ENCODE measurements around the gene CENPV.

CENPV gene

DNA sequence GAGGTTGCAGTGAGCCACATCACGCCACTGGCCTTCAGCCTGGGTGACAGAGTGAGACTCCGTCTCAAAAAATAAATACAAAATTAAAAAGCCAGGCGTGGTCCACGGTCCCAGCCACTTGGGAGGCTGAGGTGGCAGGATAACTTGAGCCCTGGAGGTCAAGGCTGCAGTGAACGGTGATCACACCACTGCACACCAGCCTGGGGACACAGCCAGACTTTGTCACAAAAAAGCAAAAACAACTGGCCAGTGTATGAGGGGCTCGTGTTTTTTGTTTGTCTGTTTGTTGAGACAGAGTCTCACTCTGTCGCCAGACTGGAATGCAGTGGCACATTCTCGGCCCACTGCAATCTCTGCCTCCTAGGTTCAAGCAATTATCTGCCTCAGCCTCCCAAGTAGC, 26.4 kb upstream of the CENPV start:
- Histone ChIP-seq H2AFZ (ENCODE audit: low read depth, low read length, severe bottlenecking) (no peak overlapping the region), H3F3A (ENCODE audit: insufficient read depth) (peaks cover 17% of the 10 kb centered on the region), H3K36me3 (ENCODE audit: low read length) (no peaks in the 10 kb centered on the region), H3K9me3 (ENCODE audit: insufficient read depth, low read length) (no peaks in the 10 kb centered on the region), H4K20me1 (ENCODE audit: low read depth, low read length) (no peaks in the 10 kb centered on the region), H3K9me2 (replicated peaks; ENCODE audit: insufficient read depth, low read length) (no peaks in the 10 kb centered on the region), H3K27ac (ENCODE audit: low read depth, low read length) (no peak overlapping the region), H3K79me2 (ENCODE audit: insufficient read depth, low read length) (peaks cover 9% of the 10 kb centered on the region), H3K9ac (ENCODE audit: low read length) (no peak overlapping the region), H3K4me2 (ENCODE audit: low read depth, low read length, poor library complexity, severe bottlenecking) (no peak overlapping the region), H3K4me3 (ENCODE audit: insufficient read depth, low read length, poor library complexity, severe bottlenecking) (no peak overlapping the region), H3K27me3 (ENCODE audit: low read length) (no peaks in the 10 kb centered on the region)
- no peak for TF ChIP-seq EZH2phosphoT487 (conservative IDR thresholded peaks at IDR 0.05; ENCODE audit: low read length)
- TF ChIP-seq, protein P1, sequence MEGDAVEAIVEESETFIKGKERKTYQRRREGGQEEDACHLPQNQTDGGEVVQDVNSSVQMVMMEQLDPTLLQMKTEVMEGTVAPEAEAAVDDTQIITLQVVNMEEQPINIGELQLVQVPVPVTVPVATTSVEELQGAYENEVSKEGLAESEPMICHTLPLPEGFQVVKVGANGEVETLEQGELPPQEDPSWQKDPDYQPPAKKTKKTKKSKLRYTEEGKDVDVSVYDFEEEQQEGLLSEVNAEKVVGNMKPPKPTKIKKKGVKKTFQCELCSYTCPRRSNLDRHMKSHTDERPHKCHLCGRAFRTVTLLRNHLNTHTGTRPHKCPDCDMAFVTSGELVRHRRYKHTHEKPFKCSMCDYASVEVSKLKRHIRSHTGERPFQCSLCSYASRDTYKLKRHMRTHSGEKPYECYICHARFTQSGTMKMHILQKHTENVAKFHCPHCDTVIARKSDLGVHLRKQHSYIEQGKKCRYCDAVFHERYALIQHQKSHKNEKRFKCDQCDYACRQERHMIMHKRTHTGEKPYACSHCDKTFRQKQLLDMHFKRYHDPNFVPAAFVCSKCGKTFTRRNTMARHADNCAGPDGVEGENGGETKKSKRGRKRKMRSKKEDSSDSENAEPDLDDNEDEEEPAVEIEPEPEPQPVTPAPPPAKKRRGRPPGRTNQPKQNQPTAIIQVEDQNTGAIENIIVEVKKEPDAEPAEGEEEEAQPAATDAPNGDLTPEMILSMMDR (IDR thresholded peaks at IDR 0.05; ENCODE audit: insufficient read depth, low read length, poor library complexity, severe bottlenecking), result no peak

DNA sequence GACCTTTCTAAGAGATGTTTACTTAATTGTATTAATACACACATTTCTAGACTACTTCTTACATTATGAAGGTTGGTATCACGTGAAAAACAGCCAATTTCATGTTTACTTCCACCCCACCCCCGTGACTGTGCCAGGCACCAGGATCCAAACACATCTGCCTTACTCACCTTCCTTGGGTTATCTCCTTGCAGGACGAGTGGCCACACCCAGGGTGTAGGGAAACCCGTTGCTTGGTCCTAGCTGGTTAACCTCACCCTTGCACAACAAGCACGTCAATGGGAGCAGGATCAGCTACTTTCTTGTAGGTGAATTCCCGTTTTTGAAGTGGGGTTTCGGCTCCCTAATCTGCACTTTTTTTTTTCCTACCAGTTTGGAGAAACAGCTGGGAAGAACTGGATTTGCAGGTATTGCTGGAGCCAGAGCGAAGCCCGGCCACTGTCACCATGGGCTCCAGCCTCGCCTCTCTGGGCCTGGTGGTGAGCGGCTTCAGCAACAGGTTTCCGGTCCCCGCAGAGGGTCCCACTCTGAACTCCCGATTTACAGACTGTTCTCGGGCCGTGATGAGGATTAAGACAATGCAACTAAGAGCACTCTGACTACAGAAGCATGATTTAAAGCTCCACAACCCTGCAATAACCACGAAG, 25.5 kb upstream of the CENPV start:
- Histone ChIP-seq H3K9ac (ENCODE audit: low read length) (no peak overlapping the region), H3K9me2 (replicated peaks; ENCODE audit: insufficient read depth, low read length) (no peaks in the 10 kb centered on the region), H3K27ac (ENCODE audit: low read depth, low read length) (no peak overlapping the region), H3K36me3 (ENCODE audit: low read length) (no peaks in the 10 kb centered on the region), H4K20me1 (ENCODE audit: low read depth, low read length) (no peaks in the 10 kb centered on the region), H3F3A (ENCODE audit: insufficient read depth) (peaks cover 8% of the 10 kb centered on the region), H3K4me2 (ENCODE audit: low read depth, low read length, poor library complexity, severe bottlenecking) (no peak overlapping the region), H2AFZ (ENCODE audit: low read depth, low read length, severe bottlenecking) (no peak overlapping the region), H3K79me2 (ENCODE audit: insufficient read depth, low read length) (peaks cover 9% of the 10 kb centered on the region), H3K9me3 (ENCODE audit: insufficient read depth, low read length) (no peaks in the 10 kb centered on the region), H3K4me3 (ENCODE audit: insufficient read depth, low read length, poor library complexity, severe bottlenecking) (no peak overlapping the region), H3K27me3 (ENCODE audit: low read length) (no peaks in the 10 kb centered on the region)
- TF ChIP-seq EZH2phosphoT487 (conservative IDR thresholded peaks at IDR 0.05; ENCODE audit: low read length), result no peak
- TF ChIP-seq, protein P1 (IDR thresholded peaks at IDR 0.05; ENCODE audit: insufficient read depth, low read length, poor library complexity, severe bottlenecking), result no peak

- Histone ChIP-seq H3K4me3 (ENCODE audit: insufficient read depth, low read length, poor library complexity, severe bottlenecking) (no peak overlapping the region), H3K36me3 (ENCODE audit: low read length) (no peaks in the 10 kb centered on the region), H3K27ac (ENCODE audit: low read depth, low read length) (no peak overlapping the region), H3K79me2 (ENCODE audit: insufficient read depth, low read length) (peaks cover 9% of the 10 kb centered on the region), H2AFZ (ENCODE audit: low read depth, low read length, severe bottlenecking) (no peak overlapping the region), H3F3A (ENCODE audit: insufficient read depth) (0 out of 2 replicates have a peak, but pooled peaks cover 4% of the 10 kb centered on the region), H3K9ac (ENCODE audit: low read length) (no peak overlapping the region), H3K9me2 (replicated peaks; ENCODE audit: insufficient read depth, low read length) (no peaks in the 10 kb centered on the region), H4K20me1 (ENCODE audit: low read depth, low read length) (no peaks in the 10 kb centered on the region), H3K9me3 (ENCODE audit: insufficient read depth, low read length) (no peaks in the 10 kb centered on the region), H3K27me3 (ENCODE audit: low read length) (no peaks in the 10 kb centered on the region), H3K4me2 (ENCODE audit: low read depth, low read length, poor library complexity, severe bottlenecking) (no peak overlapping the region)
- TF ChIP-seq EZH2phosphoT487 (conservative IDR thresholded peaks at IDR 0.05; ENCODE audit: low read length), result no peak
- TF ChIP-seq, protein P1 (IDR thresholded peaks at IDR 0.05; ENCODE audit: insufficient read depth, low read length, poor library complexity, severe bottlenecking), result no peak
These were observed 24.7 kb upstream of the CENPV start for GRCh38 chr17:16377941-16378341.

All from SU-DHL-6 (cell line).